ENCODE measurements around the gene CYP3A5.

GRCh38 chr7:99644431-99644830, 35.4 kb downstream of the CYP3A5 start:
- TF ChIP-seq, protein P1, sequence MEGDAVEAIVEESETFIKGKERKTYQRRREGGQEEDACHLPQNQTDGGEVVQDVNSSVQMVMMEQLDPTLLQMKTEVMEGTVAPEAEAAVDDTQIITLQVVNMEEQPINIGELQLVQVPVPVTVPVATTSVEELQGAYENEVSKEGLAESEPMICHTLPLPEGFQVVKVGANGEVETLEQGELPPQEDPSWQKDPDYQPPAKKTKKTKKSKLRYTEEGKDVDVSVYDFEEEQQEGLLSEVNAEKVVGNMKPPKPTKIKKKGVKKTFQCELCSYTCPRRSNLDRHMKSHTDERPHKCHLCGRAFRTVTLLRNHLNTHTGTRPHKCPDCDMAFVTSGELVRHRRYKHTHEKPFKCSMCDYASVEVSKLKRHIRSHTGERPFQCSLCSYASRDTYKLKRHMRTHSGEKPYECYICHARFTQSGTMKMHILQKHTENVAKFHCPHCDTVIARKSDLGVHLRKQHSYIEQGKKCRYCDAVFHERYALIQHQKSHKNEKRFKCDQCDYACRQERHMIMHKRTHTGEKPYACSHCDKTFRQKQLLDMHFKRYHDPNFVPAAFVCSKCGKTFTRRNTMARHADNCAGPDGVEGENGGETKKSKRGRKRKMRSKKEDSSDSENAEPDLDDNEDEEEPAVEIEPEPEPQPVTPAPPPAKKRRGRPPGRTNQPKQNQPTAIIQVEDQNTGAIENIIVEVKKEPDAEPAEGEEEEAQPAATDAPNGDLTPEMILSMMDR (IDR thresholded peaks at IDR 0.05; ENCODE audit: low read length) = no peak
- no peak for TF ChIP-seq EZH2 (optimal IDR thresholded peaks at IDR 0.05; ENCODE audit: low read depth, low read length)
